SU-DHL-6 (cell line): ENCODE measurements around the gene NDUFS6.

Experiments used
- H2AFZ ChIP-seq: fragments of 200-600 bp; sonication (generic); 2 replicates; pipeline ENCODE4 v1.6.1; 2014; ENCODE audit warnings: low read depth, mild to moderate bottlenecking, moderate library complexity, mixed read lengths, antibody characterized with exemption, low read length; ENCODE audit not compliant: severe bottlenecking
- H3F3A ChIP-seq: fragments of 200-600 bp; shearing (Covaris generic); 2 replicates; pipeline ENCODE4 v1.6.0; 2016; ENCODE audit warnings: antibody characterized with exemption, mild to moderate bottlenecking; ENCODE audit not compliant: insufficient read depth
- H3K27ac ChIP-seq: fragments of 200-600 bp; sonication (generic); 2 replicates; pipeline ENCODE4 v1.5.1; 2016; ENCODE audit warnings: low read depth, mild to moderate bottlenecking, low read length, moderate library complexity, mixed read lengths
- H3K27me3 ChIP-seq: fragments of 200-600 bp; sonication (generic), shearing (Covaris generic); 2 replicates; pipeline ENCODE4 v1.6.0; 2014; ENCODE audit warnings: mild to moderate bottlenecking, low read length
- H3K36me3 ChIP-seq: fragments of 200-600 bp; sonication (generic); 2 replicates; pipeline ENCODE4 v1.6.1; 2014; ENCODE audit warnings: mild to moderate bottlenecking, low read length, mixed read lengths
- H3K4me2 ChIP-seq: fragments of 300-600, 200-600 bp; shearing (Covaris generic), sonication (generic); 2 replicates; pipeline ENCODE4 v1.6.0; 2014; ENCODE audit warnings: low read length, low read depth, mild to moderate bottlenecking; ENCODE audit not compliant: poor library complexity, severe bottlenecking
- H3K4me3 ChIP-seq: fragments of 200-600 bp; sonication (generic); 2 replicates; pipeline ENCODE4 v1.5.1; 2014; ENCODE audit warnings: antibody characterized with exemption, low read length, mild to moderate bottlenecking, mixed read lengths; ENCODE audit not compliant: insufficient read depth, poor library complexity, severe bottlenecking
- H3K79me2 ChIP-seq: fragments of 200-600 bp; sonication (generic); 2 replicates; pipeline ENCODE4 v1.6.1; 2014; ENCODE audit warnings: mild to moderate bottlenecking, low read length, moderate library complexity; ENCODE audit not compliant: insufficient read depth
- H3K9ac ChIP-seq: fragments of 200-600 bp; sonication (generic); 2 replicates; pipeline ENCODE4 v1.7.0; 2014; ENCODE audit warnings: mild to moderate bottlenecking, low read length
- H3K9me2 ChIP-seq: fragments of 200-600 bp; sonication (generic); replicated peaks from 2 replicates; pipeline ENCODE4 v1.6.1; 2014; ENCODE audit warnings: low read length; ENCODE audit not compliant: insufficient read depth
- H3K9me3 ChIP-seq: fragments of 200-600 bp; sonication (generic); 2 replicates; pipeline ENCODE4 v1.6.1; 2014; ENCODE audit warnings: low read length, mixed read lengths; ENCODE audit not compliant: insufficient read depth
- H4K20me1 ChIP-seq: fragments of 200-600 bp; sonication (generic); 2 replicates; pipeline ENCODE4 v1.6.1; 2014; ENCODE audit warnings: low read depth, mild to moderate bottlenecking, antibody characterized with exemption, low read length, moderate library complexity, mixed read lengths
- CTCF ChIP-seq: fragments of 200-600 bp; sonication (generic); IDR thresholded peaks from one replicate; pipeline ENCODE4 v1.5.1; 2017; ENCODE audit warnings: antibody characterized with exemption, mild to moderate bottlenecking, low read length, moderate library complexity; ENCODE audit not compliant: insufficient read depth, poor library complexity, severe bottlenecking
- EZH2phosphoT487 ChIP-seq: fragments of 200-600 bp; sonication (generic), shearing (Covaris generic); conservative IDR thresholded peaks from 2 replicates; pipeline ENCODE4 v1.6.1; 2018; ENCODE audit warnings: mild to moderate bottlenecking, antibody characterized with exemption, low read length, moderate library complexity, mixed read lengths

NDUFS6 gene

DNA sequence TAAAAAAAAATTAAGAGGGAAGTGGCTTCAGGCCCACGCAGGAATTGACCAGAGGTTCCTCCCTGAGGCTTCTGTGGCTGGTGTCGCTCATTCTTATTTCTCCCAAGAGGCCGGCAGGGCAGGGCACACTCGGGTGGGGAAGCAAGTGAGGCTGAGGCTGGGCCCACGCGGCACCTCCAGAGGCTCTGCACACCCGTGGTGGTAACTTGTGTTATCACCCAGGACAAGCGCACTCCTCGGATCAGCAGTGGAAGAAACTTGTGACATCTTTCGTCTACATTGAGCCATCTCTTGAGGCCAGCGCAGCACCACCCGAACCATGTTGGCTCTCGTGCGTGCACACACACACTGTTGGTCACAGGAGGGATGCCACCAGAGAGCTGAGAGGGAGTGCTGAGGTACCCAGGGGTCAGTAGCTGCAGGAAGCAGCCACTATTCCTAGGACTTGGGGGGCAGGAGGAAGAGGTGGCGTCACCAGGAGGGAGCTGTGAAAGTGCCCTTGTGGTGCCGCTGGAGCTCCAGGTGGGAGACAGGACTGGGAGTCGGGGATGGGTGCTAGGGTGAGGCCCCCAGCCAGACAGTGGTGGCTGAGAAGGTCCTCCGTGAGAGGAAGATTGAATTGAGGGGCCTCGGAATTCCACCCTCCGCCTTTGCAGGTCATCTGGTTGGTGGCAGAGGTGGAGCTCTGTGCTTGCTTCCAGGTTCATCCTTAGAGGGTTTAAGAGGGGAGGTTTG, 6.4 kb downstream of the NDUFS6 start:
- H3K4me2 ChIP-seq = no peak overlapping the region
- H3F3A ChIP-seq = 0 out of 2 replicates have a peak, but pooled peaks cover under 1% of the 10 kb centered on the region
- no peak overlapping the region for H3K27ac ChIP-seq
- no peak overlapping the region for H3K4me3 ChIP-seq
- H3K9me3 ChIP-seq = no peaks in the 10 kb centered on the region
- no peak overlapping the region for H2AFZ ChIP-seq
- no peaks in the 10 kb centered on the region for H3K9me2 ChIP-seq
- H3K9ac ChIP-seq = no peak overlapping the region
- H4K20me1 ChIP-seq = no peaks in the 10 kb centered on the region; the same call in 1 of the 2 replicates
- peaks cover 90% of the 10 kb centered on the region for H3K79me2 ChIP-seq
- H3K36me3 ChIP-seq = peaks cover 8% of the 10 kb centered on the region; the same call in 1 of the 2 replicates
- TF ChIP-seq EZH2phosphoT487 (no peak), CTCF (no peak)
- H3K27me3 ChIP-seq = no peaks in the 10 kb centered on the region

- Histone ChIP-seq H3K9me2 (no peaks in the 10 kb centered on the region), H3K27me3 (no peaks in the 10 kb centered on the region), H3F3A (no peaks in the 10 kb centered on the region), H3K4me2 (no peak overlapping the region), H4K20me1 (no peaks in the 10 kb centered on the region; the same call in 1 of the 2 replicates), H3K9ac (no peak overlapping the region), H3K4me3 (no peak overlapping the region), H3K79me2 (peaks cover 87% of the 10 kb centered on the region), H2AFZ (no peak overlapping the region), H3K36me3 (no peaks in the 10 kb centered on the region; the same call in 1 of the 2 replicates), H3K27ac (no peak overlapping the region), H3K9me3 (no peaks in the 10 kb centered on the region)
- TF ChIP-seq CTCF (no peak), EZH2phosphoT487 (no peak)
Measured at GRCh38 chr5:1808439-1808838, 7.2 kb downstream of the NDUFS6 start.

DNA sequence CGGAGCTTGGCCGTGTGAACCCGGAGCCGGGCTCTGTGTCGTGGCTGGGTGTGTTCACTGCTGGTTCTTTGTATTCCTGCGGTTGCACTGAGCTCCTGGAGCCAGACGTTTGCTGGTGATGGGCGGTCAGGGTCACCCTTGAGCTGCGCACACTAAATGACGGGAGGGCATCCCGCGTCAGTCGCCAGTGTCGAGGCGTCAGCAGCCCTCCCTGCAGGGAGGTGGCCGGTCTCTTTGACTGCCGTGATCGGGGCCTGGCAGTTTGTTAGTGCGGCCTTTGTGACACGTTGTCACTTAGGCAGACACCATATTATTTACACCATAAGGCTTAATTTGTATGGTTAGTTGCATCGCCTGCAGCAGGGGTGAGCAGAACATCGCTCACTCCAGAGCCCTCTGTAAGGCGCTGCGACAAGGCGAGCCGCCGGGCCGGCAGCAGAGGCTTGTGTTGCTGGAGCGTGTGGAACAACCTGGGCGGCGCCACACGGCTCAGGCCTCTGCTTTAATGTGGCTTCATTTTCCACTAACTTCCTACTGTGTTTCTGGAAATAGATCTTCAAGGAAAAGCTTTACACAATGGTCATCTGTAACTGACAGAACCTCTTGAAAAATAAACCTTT, 8.3 kb downstream of the NDUFS6 start:
- Histone ChIP-seq H3K9ac (no peak overlapping the region), H3K27me3 (no peaks in the 10 kb centered on the region), H3K9me3 (no peaks in the 10 kb centered on the region), H3F3A (no peaks in the 10 kb centered on the region), H3K79me2 (peaks cover 77% of the 10 kb centered on the region), H2AFZ (no peak overlapping the region), H4K20me1 (no peaks in the 10 kb centered on the region; the same call in 1 of the 2 replicates), H3K36me3 (no peaks in the 10 kb centered on the region; the same call in 1 of the 2 replicates), H3K27ac (no peak overlapping the region), H3K4me2 (no peak overlapping the region), H3K4me3 (no peak overlapping the region), H3K9me2 (no peaks in the 10 kb centered on the region)
- no peak for TF ChIP-seq CTCF
- TF ChIP-seq EZH2phosphoT487 = no peak
